HUES48 (cell line): Measurements from ENCODE around the gene CTSE.

Source experiments
- H3K27ac ChIP-seq: one replicate; pipeline ENCODE4 v1.7.0; 2013; ENCODE audit warnings: low read depth, low read length, inconsistent platforms
- H3K27me3 ChIP-seq: 2 replicates; pipeline ENCODE4 v1.6.1; 2013; ENCODE audit warnings: mild to moderate bottlenecking, low read length; ENCODE audit not compliant: control insufficient read depth, insufficient read depth
- H3K36me3 ChIP-seq: 2 replicates; pipeline ENCODE4 v1.6.1; 2013; ENCODE audit warnings: low read length; ENCODE audit not compliant: control insufficient read depth, insufficient read depth
- H3K4me1 ChIP-seq: 2 replicates; pipeline ENCODE4 v1.6.1; 2013; ENCODE audit warnings: mild to moderate bottlenecking, low read length; ENCODE audit not compliant: control insufficient read depth, insufficient read depth
- H3K4me3 ChIP-seq: 2 replicates; pipeline ENCODE4 v1.5.1; 2013; ENCODE audit warnings: mild to moderate bottlenecking, low read depth, low read length
- H3K9ac ChIP-seq: 2 replicates; pipeline ENCODE4 v1.6.1; 2013; ENCODE audit warnings: mild to moderate bottlenecking, low read depth, low read length, moderate library complexity
- H3K9me3 ChIP-seq: 2 replicates; pipeline ENCODE4 v1.6.1; 2013; ENCODE audit warnings: low read length; ENCODE audit not compliant: control insufficient read depth, insufficient read depth

Gene CTSE

GRCh38 chr1:206049293-206049692 is 25.6 kb upstream of the CTSE start:
- no peaks in the 10 kb centered on the region for H3K36me3 ChIP-seq
- H3K9me3 ChIP-seq, result no peaks in the 10 kb centered on the region
- no peak overlapping the region for H3K9ac ChIP-seq
- H3K27me3 ChIP-seq, result no peaks in the 10 kb centered on the region
- no peak overlapping the region for H3K4me3 ChIP-seq
- H3K4me1 ChIP-seq, result peaks cover 9% of the 10 kb centered on the region
- no peak overlapping the region for H3K27ac ChIP-seq

GRCh38 chr1:206048582-206048981 is 24.9 kb upstream of the CTSE start:
- Histone ChIP-seq H3K9me3 (no peaks in the 10 kb centered on the region), H3K27me3 (no peaks in the 10 kb centered on the region), H3K27ac (no peak overlapping the region), H3K9ac (no peak overlapping the region), H3K4me3 (no peak overlapping the region), H3K4me1 (peaks cover 9% of the 10 kb centered on the region), H3K36me3 (no peaks in the 10 kb centered on the region)

- no peak overlapping the region for H3K4me3 ChIP-seq
Observed at GRCh38 chr1:206047271-206047670, 23.6 kb upstream of the CTSE start.

GRCh38 chr1:206041640-206042039 is 17.9 kb upstream of the CTSE start:
- Histone ChIP-seq H3K36me3 (no peaks in the 10 kb centered on the region), H3K4me1 (peaks cover 20% of the 10 kb centered on the region), H3K27me3 (no peaks in the 10 kb centered on the region; the same call in 1 of the 2 replicates), H3K27ac (no peak overlapping the region), H3K9ac (no peak overlapping the region), H3K9me3 (no peaks in the 10 kb centered on the region), H3K4me3 (no peak overlapping the region)

More at GRCh38 chr1:206047271-206047670, 23.6 kb upstream of the CTSE start:
- no peak overlapping the region for H3K27ac ChIP-seq
- H3K4me1 ChIP-seq, result peaks cover 9% of the 10 kb centered on the region
- H3K36me3 ChIP-seq, result no peaks in the 10 kb centered on the region
- H3K9me3 ChIP-seq, result no peaks in the 10 kb centered on the region
- no peaks in the 10 kb centered on the region for H3K27me3 ChIP-seq
- H3K9ac ChIP-seq, result no peak overlapping the region

- Histone ChIP-seq H3K36me3 (no peaks in the 10 kb centered on the region), H3K4me1 (peaks cover 17% of the 10 kb centered on the region), H3K27me3 (no peaks in the 10 kb centered on the region; the same call in 1 of the 2 replicates), H3K9ac (no peak overlapping the region), H3K4me3 (no peak overlapping the region), H3K9me3 (no peaks in the 10 kb centered on the region), H3K27ac (no peak overlapping the region)
Observed at GRCh38 chr1:206040328-206040727, 16.6 kb upstream of the CTSE start.

GRCh38 chr1:206039046-206039973 is 15.6 kb upstream of the CTSE start:
- Histone ChIP-seq H3K27me3 (no peaks in the 10 kb centered on the region; the same call in 1 of the 2 replicates), H3K4me1 (peaks cover 17% of the 10 kb centered on the region), H3K9me3 (no peaks in the 10 kb centered on the region), H3K4me3 (no peak overlapping the region), H3K27ac (no peak overlapping the region), H3K9ac (no peak overlapping the region), H3K36me3 (no peaks in the 10 kb centered on the region)

- no peak overlapping the region for H3K9ac ChIP-seq
Observed at GRCh38 chr1:206037581-206037980, 13.9 kb upstream of the CTSE start.

GRCh38 chr1:206036663-206037455 is 13.2 kb upstream of the CTSE start:
- Histone ChIP-seq H3K9ac (no peak overlapping the region), H3K36me3 (no peaks in the 10 kb centered on the region), H3K4me3 (no peak overlapping the region), H3K27me3 (no peaks in the 10 kb centered on the region; the same call in 1 of the 2 replicates), H3K4me1 (peaks cover 17% of the 10 kb centered on the region), H3K9me3 (no peaks in the 10 kb centered on the region), H3K27ac (no peak overlapping the region)

More at GRCh38 chr1:206037581-206037980, 13.9 kb upstream of the CTSE start:
- Histone ChIP-seq H3K36me3 (no peaks in the 10 kb centered on the region), H3K9me3 (no peaks in the 10 kb centered on the region), H3K4me1 (peaks cover 17% of the 10 kb centered on the region), H3K27me3 (no peaks in the 10 kb centered on the region; the same call in 1 of the 2 replicates), H3K27ac (no peak overlapping the region), H3K4me3 (no peak overlapping the region)

- Histone ChIP-seq H3K27ac (no peak overlapping the region), H3K9me3 (no peaks in the 10 kb centered on the region), H3K27me3 (no peaks in the 10 kb centered on the region), H3K36me3 (no peaks in the 10 kb centered on the region), H3K4me3 (no peak overlapping the region), H3K9ac (no peak overlapping the region), H3K4me1 (peaks cover 13% of the 10 kb centered on the region)
Observed at GRCh38 chr1:206035027-206035426, 11.3 kb upstream of the CTSE start.

GRCh38 chr1:206032380-206033140 is 8.9 kb upstream of the CTSE start:
- no peak overlapping the region for H3K27ac ChIP-seq
- H3K9me3 ChIP-seq, result no peaks in the 10 kb centered on the region
- no peaks in the 10 kb centered on the region for H3K36me3 ChIP-seq
- no peaks in the 10 kb centered on the region for H3K27me3 ChIP-seq
- H3K4me1 ChIP-seq, result peaks cover 4% of the 10 kb centered on the region
- H3K4me3 ChIP-seq, result no peak overlapping the region
- no peak overlapping the region for H3K9ac ChIP-seq
